ENCODE data around the gene NDUFV2.
"Not testable (repeated sequence)": the region's sequence is repeated elsewhere in the genome, so short reads cannot be mapped to it uniquely, and the experiment has no call there.

Gene NDUFV2

GRCh38 chr18:9090578-9090977 lies 11.9 kb upstream of the NDUFV2 start:
- no peak overlapping the region for H3K27ac ChIP-seq
- TF ChIP-seq CTCF (IDR thresholded peaks at IDR 0.05; ENCODE audit: low read depth, low read length, missing control alignments) = no peak
- no peaks in the 10 kb centered on the region for H3K27me3 ChIP-seq (replicated peaks)
- DNase-seq = no peak
- H3K36me3 ChIP-seq (replicated peaks) = no peaks in the 10 kb centered on the region
- H3K4me3 ChIP-seq (ENCODE audit: low read depth, low read length) = no peak overlapping the region
- in situ Hi-C loops (cut with HindIII; ENCODE audit: low pct_ligation_motif_present, low sequenced_read_pairs) = no loop called here

- TF ChIP-seq CTCF (IDR thresholded peaks at IDR 0.05; ENCODE audit: low read depth, low read length, missing control alignments) = no peak
- H3K27ac ChIP-seq = no peak overlapping the region
Measured at GRCh38 chr18:9091066-9091476, 11.4 kb upstream of the NDUFV2 start.

GRCh38 chr18:9092665-9093064 lies 9.8 kb upstream of the NDUFV2 start:
- Histone ChIP-seq H3K27ac (peak overlapping the region; percentile 97), H3K27me3 (replicated peaks) (no peaks in the 10 kb centered on the region), H3K36me3 (replicated peaks) (no peaks in the 10 kb centered on the region), H3K4me3 (ENCODE audit: low read depth, low read length) (no peak overlapping the region)
- in situ Hi-C loops (cut with HindIII; ENCODE audit: low pct_ligation_motif_present, low sequenced_read_pairs) = no loop called here
- no peak for TF ChIP-seq CTCF (IDR thresholded peaks at IDR 0.05; ENCODE audit: low read depth, low read length, missing control alignments)
- peak; percentile 64 for DNase-seq

More at GRCh38 chr18:9091066-9091476, 11.4 kb upstream of the NDUFV2 start:
- H3K4me3 ChIP-seq (ENCODE audit: low read depth, low read length) = no peak overlapping the region
- H3K27me3 ChIP-seq (replicated peaks) = no peaks in the 10 kb centered on the region
- no peaks in the 10 kb centered on the region for H3K36me3 ChIP-seq (replicated peaks)
- in situ Hi-C loops (cut with HindIII; ENCODE audit: low pct_ligation_motif_present, low sequenced_read_pairs) = no loop called here
- no peak for DNase-seq

GRCh38 chr18:9093109-9093508 lies 9.4 kb upstream of the NDUFV2 start:
- H3K4me3 ChIP-seq (ENCODE audit: low read depth, low read length); H3K27me3 ChIP-seq (replicated peaks); in situ Hi-C loops (cut with HindIII; ENCODE audit: low pct_ligation_motif_present, low sequenced_read_pairs); DNase-seq; H3K36me3 ChIP-seq (replicated peaks): not testable (repeated sequence)
- H3K27ac ChIP-seq = peak overlapping the region; percentile 97

GRCh38 chr18:9094307-9095226 lies 7.9 kb upstream of the NDUFV2 start:
- Histone ChIP-seq H3K36me3 (replicated peaks) (no peaks in the 10 kb centered on the region), H3K27ac (peak overlapping the region; percentile 97), H3K4me3 (ENCODE audit: low read depth, low read length) (no peak overlapping the region), H3K27me3 (replicated peaks) (no peaks in the 10 kb centered on the region)
- in situ Hi-C loops (cut with HindIII; ENCODE audit: low pct_ligation_motif_present, low sequenced_read_pairs) = no loop called here
- peak; percentile 96 for DNase-seq
- TF ChIP-seq CTCF (IDR thresholded peaks at IDR 0.05; ENCODE audit: low read depth, low read length, missing control alignments) = no peak

- no peak overlapping the region for H3K4me3 ChIP-seq (ENCODE audit: low read depth, low read length)
- peak overlapping the region; percentile 97 for H3K27ac ChIP-seq
- in situ Hi-C loops (cut with HindIII; ENCODE audit: low pct_ligation_motif_present, low sequenced_read_pairs) = no loop called here
- no peak for TF ChIP-seq CTCF (IDR thresholded peaks at IDR 0.05; ENCODE audit: low read depth, low read length, missing control alignments)
- DNase-seq = peak; percentile 29
- no peaks in the 10 kb centered on the region for H3K36me3 ChIP-seq (replicated peaks)
- no peaks in the 10 kb centered on the region for H3K27me3 ChIP-seq (replicated peaks)
Measured at GRCh38 chr18:9095297-9096006, 7.0 kb upstream of the NDUFV2 start.

Measured in brain microvascular endothelial cell (primary cell).